SH-SY5Y (cell line): ENCODE measurements around the gene SLC25A46.

Experiments used
- GATA2 ChIP-seq: IDR thresholded peaks from 2 replicates; pipeline ENCODE4 v1.6.1; 2011; ENCODE audit warnings: mild to moderate bottlenecking, low read depth, low read length
- GATA3 ChIP-seq: IDR thresholded peaks from 2 replicates; pipeline ENCODE4 v1.6.1; 2011; ENCODE audit warnings: low read depth, mild to moderate bottlenecking, low read length, moderate library complexity

DNA sequence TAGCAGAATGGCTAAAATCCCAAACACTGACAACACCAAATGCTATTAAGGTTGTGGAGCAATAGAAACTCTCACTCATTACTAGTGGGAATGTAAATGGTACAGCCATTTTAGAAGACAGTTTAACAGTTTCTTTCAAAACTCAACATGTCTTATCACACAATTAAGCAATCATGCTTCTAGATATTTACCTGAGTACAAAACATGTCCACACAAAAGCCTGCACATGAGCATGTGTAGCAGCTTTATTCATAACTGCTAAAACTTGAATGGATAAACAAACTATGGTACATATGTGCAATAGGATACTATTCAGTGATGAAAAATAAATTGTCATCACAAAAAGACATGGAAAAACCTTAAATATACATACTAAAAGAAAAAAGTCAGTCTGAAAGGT, 31.5 kb downstream of the SLC25A46 start:
- TF ChIP-seq GATA3 = no peak
- TF ChIP-seq GATA2 = no peak
